PC-3 (cell line): Measurements from ENCODE around the gene SPNS3. TPM values are rescaled to one million over a fixed set of nuclear protein-coding genes. Genes with fewer than 3 reads are reported as not detected.

Source experiments
- ATAC-seq: fragments of 200-7000 bp; cut with Tn5 transposase; 2 replicates; pipeline ENCODE4 v1.9.1; 2020; ENCODE audit warnings: mild to moderate bottlenecking, moderate library complexity
- BruUV-seq: library from RNA; stranded (reverse); fragments of 400-500 nt; replicated peaks from 2 replicates; lab custom pipeline; 2021; lab: Mats Ljungman, UMichigan
- CTCF ChIA-PET: fragments of 300-600 bp; sonication (Branson Sonifier 250); formaldehyde crosslinking; loops from one replicate; lab custom pipeline; 2022; ENCODE audit warnings: antibody characterized with exemption; lab: Charles Lee
- POLR2A ChIA-PET: fragments of 300-600 bp; sonication (Branson Sonifier 250); formaldehyde crosslinking; loops from one replicate; lab custom pipeline; 2022; ENCODE audit warnings: antibody characterized with exemption; ENCODE audit not compliant: unreplicated experiment; lab: Charles Lee
- DNase-seq: peaks from one replicate; pipeline ENCODE4 v3.0.0-alpha.2; 2015
- H2AFZ ChIP-seq: fragments of 300-600 bp; sonication (generic); 2 replicates; pipeline ENCODE4 v1.6.0; 2016; ENCODE audit warnings: antibody characterized with exemption, low read length
- H3F3A ChIP-seq: fragments of 300-600 bp; sonication (generic); one replicate; pipeline ENCODE4 v1.6.0; 2017; ENCODE audit warnings: antibody characterized with exemption, low read length, control low read depth, mild to moderate bottlenecking; ENCODE audit not compliant: unreplicated experiment
- H3K27ac ChIP-seq: fragments of 300-600 bp; sonication (generic); 2 replicates; pipeline ENCODE4 v1.5.1; 2016; ENCODE audit warnings: mild to moderate bottlenecking, low read length
- H3K27me3 ChIP-seq: fragments of 300-600 bp; sonication (generic); 2 replicates; pipeline ENCODE4 v1.6.1; 2016; ENCODE audit warnings: low read length, mixed read lengths
- H3K36me3 ChIP-seq: fragments of 300-600 bp; sonication (generic); 2 replicates; pipeline ENCODE4 v1.6.1; 2016; ENCODE audit warnings: low read depth, mixed run types, low read length, mixed read lengths
- H3K4me1 ChIP-seq: fragments of 300-600 bp; sonication (generic); 2 replicates; pipeline ENCODE4 v1.5.1; 2016; ENCODE audit warnings: low read length; ENCODE audit not compliant: insufficient read depth
- H3K4me2 ChIP-seq: fragments of 300-600 bp; sonication (generic); 2 replicates; pipeline ENCODE4 v1.6.0; 2016; ENCODE audit warnings: low read length
- H3K4me3 ChIP-seq: fragments of 300-600 bp; sonication (generic); 2 replicates; pipeline ENCODE4 v1.5.1; 2016; ENCODE audit warnings: mild to moderate bottlenecking, low read length, mixed read lengths
- H3K79me2 ChIP-seq: fragments of 300-600 bp; sonication (generic); 2 replicates; pipeline ENCODE4 v1.6.1; 2017; ENCODE audit warnings: low read length, mixed read lengths
- H3K9ac ChIP-seq: fragments of 300-600 bp; sonication (generic); 2 replicates; pipeline ENCODE4 v1.6.0; 2016; ENCODE audit warnings: mild to moderate bottlenecking, low read length
- H3K9me2 ChIP-seq: fragments of 300-600 bp; sonication (generic); replicated peaks from 2 replicates; pipeline ENCODE4 v1.6.1; 2016; ENCODE audit warnings: mixed run types, low read length, mixed read lengths
- H3K9me3 ChIP-seq: fragments of 300-600 bp; sonication (generic); 2 replicates; pipeline ENCODE4 v1.6.1; 2016; ENCODE audit warnings: low read length, mixed read lengths
- H4K20me1 ChIP-seq: fragments of 300-600 bp; sonication (generic); 2 replicates; pipeline ENCODE4 v1.6.1; 2016; ENCODE audit warnings: low read length, mixed read lengths
- CTCF ChIP-seq: fragments of 300-600 bp; sonication (generic); conservative IDR thresholded peaks from 2 replicates; pipeline ENCODE4 v1.5.1; 2017; ENCODE audit warnings: antibody characterized with exemption, low read depth, mild to moderate bottlenecking, low read length
- EZH2 ChIP-seq: fragments of 300-600 bp; sonication (generic); IDR thresholded peaks from one replicate; pipeline ENCODE4 v1.6.1; 2017; ENCODE audit warnings: antibody characterized with exemption, mild to moderate bottlenecking, low read length; ENCODE audit not compliant: unreplicated experiment
- EZH2phosphoT487 ChIP-seq: fragments of 300-600 bp; sonication (generic); IDR thresholded peaks from 2 replicates; pipeline ENCODE4 v1.6.1; 2018; ENCODE audit warnings: mild to moderate bottlenecking, antibody characterized with exemption, low read length, borderline replicate concordance
- intact Hi-C: fragments of 100-400 bp; cut with micrococcal nuclease; formaldehyde crosslinking; loops from 2 replicates; pipeline ENCODE4 v1.9.0; 2023
- total RNA-seq: library from RNA; depleted of rRNA; stranded (reverse); fragments of >200 nt; gene quantifications from 2 replicates; pipeline ENCODE4 v1.2.3, GENCODE V29; 2014

Gene SPNS3
- total RNA-seq, 1 experiment from 2014 or later = 0.69 TPM

DNA sequence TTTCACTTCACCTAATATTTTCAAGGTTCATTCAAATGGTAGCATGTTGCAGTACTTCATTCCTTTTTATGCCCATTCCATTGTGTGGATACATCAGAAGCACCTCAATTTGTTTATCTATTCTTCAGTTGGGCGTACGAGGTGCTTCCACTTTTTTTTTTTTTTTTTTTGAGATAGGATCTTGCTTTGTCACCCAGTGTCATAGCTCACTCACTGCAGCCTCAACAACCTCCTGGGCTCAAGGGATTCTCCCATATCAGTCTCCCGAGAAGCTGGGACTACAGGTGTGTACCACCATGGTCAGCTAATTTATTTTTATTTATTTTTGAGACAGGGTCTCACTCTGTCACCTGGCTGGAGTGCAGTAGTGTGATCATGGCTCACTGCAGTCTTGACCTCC, 22.5 kb upstream of the SPNS3 start:
- Histone ChIP-seq H3K79me2 (no peaks in the 10 kb centered on the region), H3K4me3 (no peak overlapping the region), H3K27me3 (no peaks in the 10 kb centered on the region), H3K36me3 (no peaks in the 10 kb centered on the region), H2AFZ (no peak overlapping the region), H3K9me3 (no peaks in the 10 kb centered on the region), H3K9ac (no peak overlapping the region), H3K4me2 (no peak overlapping the region), H3K27ac (no peak overlapping the region), H3K4me1 (no peaks in the 10 kb centered on the region; the same call in 1 of the 2 replicates), H4K20me1 (no peaks in the 10 kb centered on the region), H3F3A (no peaks in the 10 kb centered on the region), H3K9me2 (no peaks in the 10 kb centered on the region)
- DNase-seq (no peak), ATAC-seq (no peak)
- intact Hi-C loops = loop anchor here (5.0 kb wide), 1 partner anchor 149 kb away; the partner anchor contains the start of gene ANKFY1
- no peak for TF ChIP-seq EZH2phosphoT487
- TF ChIP-seq CTCF = no peak
- TF ChIP-seq EZH2 = no peak
- no TSS peak for BruUV-seq
- CTCF ChIA-PET = interaction anchor here (0.7 kb wide), 1 partner anchor 48 kb away, joined by 3 read pairs; no protein-coding TSS in a partner anchor
- POLR2A ChIA-PET = no interaction called here

DNA sequence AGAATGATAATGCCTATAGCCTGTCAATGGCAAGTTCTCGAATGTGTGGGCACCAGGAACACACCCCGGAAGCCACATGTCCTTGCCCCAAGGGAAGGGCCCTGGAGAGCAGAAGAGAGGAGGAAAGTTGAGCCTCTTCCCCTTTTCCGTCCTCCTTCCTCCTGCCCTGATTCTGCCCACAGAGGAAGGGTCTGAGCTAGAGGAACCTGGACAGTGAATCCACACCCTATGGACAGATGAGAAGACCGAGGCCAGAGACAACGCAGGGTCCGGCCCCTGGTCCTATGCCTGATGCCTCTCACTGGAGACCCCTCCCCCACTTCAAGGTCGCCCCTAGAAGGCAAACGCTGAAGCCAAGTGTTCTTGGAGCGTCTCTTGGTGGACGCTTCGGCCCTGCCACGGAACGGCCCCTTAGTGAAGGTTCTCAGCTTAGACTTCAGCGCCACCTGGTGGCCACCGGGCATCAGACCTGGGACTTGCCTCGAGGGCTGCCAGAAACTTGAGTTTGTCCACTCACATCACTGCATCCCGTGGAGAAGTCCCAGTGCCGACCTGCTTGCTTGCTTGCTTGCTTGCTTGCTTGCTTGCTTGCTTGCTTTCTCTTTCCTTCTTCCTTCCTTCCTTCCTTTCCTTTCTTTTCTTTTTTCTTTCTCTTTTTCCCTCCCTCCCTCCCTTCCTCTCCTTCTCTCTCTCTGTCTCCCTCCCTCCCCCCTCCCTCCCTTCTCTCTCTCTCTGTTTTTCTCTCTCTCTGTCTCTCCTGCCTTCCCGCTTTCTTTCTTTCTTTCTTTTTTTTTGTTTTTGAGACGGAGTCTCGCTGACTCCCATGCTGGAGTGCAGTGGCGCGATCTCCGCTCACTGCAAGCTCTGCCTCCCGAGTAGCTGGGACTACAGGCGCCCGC, 20.6 kb upstream of the SPNS3 start:
- POLR2A ChIA-PET = interaction anchor here (0.6 kb wide), 1 partner anchor 153 kb away, joined by 7 read pairs; no protein-coding TSS in a partner anchor
- Histone ChIP-seq H3K9ac (no peak overlapping the region), H3K27me3 (no peaks in the 10 kb centered on the region), H3K9me3 (no peaks in the 10 kb centered on the region), H3K4me1 (no peaks in the 10 kb centered on the region; the same call in 1 of the 2 replicates), H3K4me3 (peak overlapping the region; percentile 38; the same call in 1 of the 2 replicates), H3K27ac (no peak overlapping the region), H3K9me2 (no peaks in the 10 kb centered on the region), H3F3A (no peaks in the 10 kb centered on the region), H4K20me1 (no peaks in the 10 kb centered on the region), H3K79me2 (no peaks in the 10 kb centered on the region), H2AFZ (peak overlapping the region; percentile 89), H3K4me2 (peak overlapping the region; percentile 77), H3K36me3 (no peaks in the 10 kb centered on the region)
- TF ChIP-seq EZH2phosphoT487 = no peak
- no peak for TF ChIP-seq EZH2
- TF ChIP-seq CTCF = peak; percentile 77
- peak; percentile 85 for DNase-seq
- CTCF ChIA-PET = interaction anchor here (0.6 to 1.3 kb wide), 3 partner anchors 22 to 213 kb away, joined by 3 to 9 read pairs (median 6); no protein-coding TSS in a partner anchor
- peak; percentile 98 for ATAC-seq
- no TSS peak for BruUV-seq
- intact Hi-C loops = loop anchor here (1.0 to 5.0 kb wide), 3 partner anchors 151 to 214 kb away; partner anchors contain the start of gene ANKFY1
